ENCODE data around the gene ASS1.

The ASS1 gene

GRCh38 chr9:130527651-130528310 is 83.0 kb downstream of the ASS1 start:
- H3K4me3 ChIP-seq (ENCODE audit: low read depth, low read length), result no peak overlapping the region

GRCh38 chr9:130528674-130529073 is 83.9 kb downstream of the ASS1 start:
- no peak overlapping the region for H3K4me3 ChIP-seq (ENCODE audit: low read depth, low read length)

GRCh38 chr9:130530938-130531337 is 86.2 kb downstream of the ASS1 start:
- H3K4me3 ChIP-seq (ENCODE audit: low read depth, low read length), result no peak overlapping the region

GRCh38 chr9:130531670-130532069 is 86.9 kb downstream of the ASS1 start:
- H3K4me3 ChIP-seq (ENCODE audit: low read depth, low read length), result no peak overlapping the region

GRCh38 chr9:130532426-130533080 is 87.8 kb downstream of the ASS1 start:
- no peak overlapping the region for H3K4me3 ChIP-seq (ENCODE audit: low read depth, low read length)

GRCh38 chr9:130535818-130536521 is 91.2 kb downstream of the ASS1 start:
- no peak overlapping the region for H3K4me3 ChIP-seq (ENCODE audit: low read depth, low read length)

GRCh38 chr9:130536701-130537107 is 91.9 kb downstream of the ASS1 start:
- H3K4me3 ChIP-seq (ENCODE audit: low read depth, low read length), result no peak overlapping the region

GRCh38 chr9:130537346-130538050 is 92.7 kb downstream of the ASS1 start:
- no peak overlapping the region for H3K4me3 ChIP-seq (ENCODE audit: low read depth, low read length)

GRCh38 chr9:130539420-130540223 is 94.9 kb downstream of the ASS1 start:
- H3K4me3 ChIP-seq (ENCODE audit: low read depth, low read length), result no peak overlapping the region

GRCh38 chr9:130541533-130541932 is 96.8 kb downstream of the ASS1 start:
- no peak overlapping the region for H3K4me3 ChIP-seq (ENCODE audit: low read depth, low read length)

GRCh38 chr9:130542038-130542437 is 97.3 kb downstream of the ASS1 start:
- H3K4me3 ChIP-seq (ENCODE audit: low read depth, low read length), result no peak overlapping the region

GRCh38 chr9:130542457-130543228 is 97.9 kb downstream of the ASS1 start:
- no peak overlapping the region for H3K4me3 ChIP-seq (ENCODE audit: low read depth, low read length)

- H3K4me3 ChIP-seq (ENCODE audit: low read depth, low read length), result no peak overlapping the region
Measured at GRCh38 chr9:130543368-130543767, 98.6 kb downstream of the ASS1 start.

GRCh38 chr9:130543859-130544258 is 99.1 kb downstream of the ASS1 start:
- no peak overlapping the region for H3K4me3 ChIP-seq (ENCODE audit: low read depth, low read length)

GRCh38 chr9:130544364-130544763 is 99.6 kb downstream of the ASS1 start:
- H3K4me3 ChIP-seq (ENCODE audit: low read depth, low read length), result no peak overlapping the region

- no peak overlapping the region for H3K4me3 ChIP-seq (ENCODE audit: low read depth, low read length)
Measured at GRCh38 chr9:130548103-130548502, 103.3 kb downstream of the ASS1 start.

- H3K4me3 ChIP-seq (ENCODE audit: low read depth, low read length), result no peak overlapping the region
Measured at GRCh38 chr9:130549093-130549735, 104.5 kb downstream of the ASS1 start.
